CD4-positive, alpha-beta T cell treated with Interleukin-6 at 100 ng/mL for 8 hours (primary cell): ENCODE results near the gene CFAP20.
"Not testable (repeated sequence)": the region's sequence is repeated elsewhere in the genome, so short reads cannot be mapped to it uniquely, and the experiment has no call there.

Experiments used
- DNase-seq: peaks from one replicate; pipeline ENCODE4 v3.0.0-alpha.2; 2020; ENCODE audit warnings: mixed read lengths, low spot score

CFAP20 gene

GRCh38 chr16:58096249-58096648 lies 32.9 kb downstream of the CFAP20 start:
- no peak for DNase-seq

GRCh38 chr16:58095575-58095960 lies 33.6 kb downstream of the CFAP20 start:
- DNase-seq = not testable (repeated sequence)

DNA sequence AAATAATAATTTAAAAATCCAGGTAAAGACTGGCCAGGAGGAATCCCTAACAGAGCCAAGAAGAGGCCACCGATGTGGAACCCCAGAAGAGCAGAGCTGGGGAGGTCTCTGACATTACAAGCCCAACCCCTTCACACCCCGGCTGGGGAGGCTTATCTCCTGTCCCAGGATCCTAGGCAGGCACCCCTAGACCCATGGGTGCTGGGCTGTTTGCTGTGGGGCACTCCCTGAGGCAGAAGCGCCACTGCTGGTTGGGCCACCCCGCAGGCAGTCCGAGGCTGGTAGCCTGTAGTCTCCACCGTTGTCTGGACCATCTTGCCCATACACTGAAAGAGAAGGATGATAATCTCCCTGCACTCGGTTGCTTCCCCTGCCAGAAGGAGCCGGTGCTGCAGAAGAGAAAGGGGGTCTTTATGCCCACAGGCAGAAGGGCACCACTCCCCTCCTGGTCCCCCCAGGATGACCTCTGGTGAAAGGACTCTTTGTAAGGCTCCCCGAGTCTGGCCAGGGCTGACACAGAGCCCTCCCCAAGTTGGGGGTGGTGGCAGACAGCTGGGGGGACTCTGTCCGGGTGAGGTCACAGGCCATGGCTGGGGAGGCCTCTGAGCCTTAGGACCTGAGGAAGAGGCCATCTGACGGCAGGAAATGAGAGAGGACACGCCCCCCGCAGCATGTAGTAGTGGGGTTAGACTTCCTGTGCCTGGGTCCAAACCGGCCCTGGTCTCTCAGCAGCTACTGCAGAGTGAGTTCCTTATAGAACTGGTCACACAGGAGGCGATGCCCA lies 34.2 kb downstream of the CFAP20 start:
- no peak for DNase-seq

GRCh38 chr16:58094026-58094425 lies 35.2 kb downstream of the CFAP20 start:
- no peak for DNase-seq

GRCh38 chr16:58090396-58090795 lies 38.8 kb downstream of the CFAP20 start:
- not testable (repeated sequence) for DNase-seq

- no peak for DNase-seq
Observed at GRCh38 chr16:58088091-58088490, 41.1 kb downstream of the CFAP20 start.

DNA sequence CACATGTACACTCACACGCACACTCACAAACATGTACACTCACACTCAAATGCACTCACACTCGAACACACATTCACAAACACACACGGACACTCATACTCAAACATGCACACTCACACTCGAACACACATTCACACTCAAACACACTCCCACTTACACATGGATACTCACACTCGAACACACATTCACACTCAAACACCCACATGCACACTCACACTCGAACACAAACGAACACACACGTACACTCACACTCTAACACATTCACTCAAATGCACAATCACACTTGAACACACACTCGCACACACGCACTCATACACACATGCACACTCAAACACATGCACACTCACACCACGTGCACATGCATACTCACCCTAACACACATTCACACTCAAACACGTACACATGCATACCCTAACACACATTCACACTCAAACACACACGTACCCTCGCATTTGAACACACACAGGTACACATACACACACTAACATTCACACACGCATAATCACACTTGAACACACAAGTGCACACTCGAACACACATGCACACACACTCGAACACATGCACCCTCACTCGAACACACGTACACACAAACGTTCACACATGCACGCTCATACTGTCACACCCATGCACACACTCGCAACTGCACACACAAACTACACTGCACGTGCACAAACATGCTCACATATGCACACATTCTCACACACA lies 41.8 kb downstream of the CFAP20 start:
- no peak for DNase-seq

GRCh38 chr16:58086381-58087208 lies 42.6 kb downstream of the CFAP20 start:
- DNase-seq = no peak

GRCh38 chr16:58085584-58086251 lies 43.5 kb downstream of the CFAP20 start:
- no peak for DNase-seq

DNA sequence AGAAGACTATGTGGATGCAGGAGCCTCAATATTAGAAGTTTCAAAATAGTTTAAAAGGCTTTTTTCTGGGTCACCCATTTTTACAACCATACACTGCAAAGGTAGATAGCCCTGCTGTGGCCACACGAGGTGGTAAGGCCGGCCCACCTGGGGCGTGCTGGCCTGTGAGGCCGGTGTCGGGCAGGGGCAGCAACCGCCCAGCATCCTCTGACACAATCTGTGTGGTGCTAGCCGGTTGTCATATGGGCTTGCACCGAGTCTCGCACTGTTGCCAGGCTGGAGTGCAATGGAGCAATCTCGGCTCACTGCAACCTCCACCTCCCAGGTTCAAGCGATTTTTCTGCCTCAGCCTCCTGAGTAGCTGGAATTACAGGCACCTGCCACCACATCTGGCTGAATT lies 44.0 kb downstream of the CFAP20 start:
- no peak for DNase-seq

DNA sequence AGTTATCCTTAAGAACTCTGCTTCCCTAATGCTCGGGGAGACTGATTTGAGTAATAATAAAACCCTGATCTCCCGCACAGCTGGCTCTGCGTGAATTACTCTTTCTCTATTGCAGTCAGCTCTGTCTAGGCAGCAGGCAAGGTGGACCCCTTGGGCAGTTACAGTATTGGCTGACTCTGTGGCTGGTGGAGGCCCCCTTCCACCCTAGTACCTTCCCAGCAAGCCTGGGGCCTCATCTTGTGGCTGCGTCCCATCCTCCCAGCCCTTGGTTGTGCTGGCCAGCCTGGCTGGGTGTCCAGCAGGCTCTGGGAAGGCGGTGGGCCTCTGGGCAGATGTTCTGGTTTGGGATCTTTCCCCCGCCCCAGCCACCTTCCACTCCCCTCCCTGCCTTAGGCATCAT lies 44.5 kb downstream of the CFAP20 start:
- DNase-seq = no peak

- no peak for DNase-seq
Observed at GRCh38 chr16:58082381-58082780, 46.8 kb downstream of the CFAP20 start.

DNA sequence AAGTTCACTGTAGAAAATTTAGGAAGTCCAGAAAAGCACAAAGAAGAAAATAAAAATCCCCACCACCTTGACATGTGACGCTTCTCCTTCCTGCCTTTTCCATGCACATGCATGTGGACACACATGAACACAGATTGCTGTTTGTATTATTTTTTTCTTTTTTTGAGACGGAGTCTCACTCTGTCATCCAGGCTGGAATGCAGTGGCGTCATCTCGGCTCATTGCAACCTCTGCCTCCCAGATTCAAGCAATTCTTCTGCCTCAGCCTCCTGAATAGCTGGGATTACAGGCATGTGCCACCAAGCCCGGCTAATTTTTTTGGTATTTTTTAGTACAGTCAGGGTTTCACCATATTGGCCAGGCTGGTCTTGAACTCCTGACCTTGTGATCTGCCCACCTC lies 48.5 kb downstream of the CFAP20 start:
- not testable (repeated sequence) for DNase-seq

DNA sequence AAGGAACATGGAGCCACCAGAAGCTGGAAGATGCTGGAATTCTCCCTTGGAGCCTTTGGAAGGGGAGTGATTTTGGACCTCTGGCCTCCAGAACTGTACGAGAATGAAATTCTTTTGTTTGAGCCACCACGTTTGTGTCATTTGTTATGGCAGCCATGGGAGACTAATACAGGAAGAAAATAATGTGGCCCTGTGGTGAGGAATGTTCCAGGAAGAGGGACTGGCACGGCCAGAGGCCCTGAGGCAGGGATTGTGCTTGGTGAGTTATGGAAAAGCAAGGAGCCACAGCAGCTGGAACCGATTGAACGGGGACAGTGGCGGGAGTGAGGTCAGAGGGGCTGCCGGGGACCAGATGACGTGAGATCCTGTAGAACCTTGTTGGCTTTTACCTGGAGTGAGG lies 51.4 kb downstream of the CFAP20 start:
- DNase-seq = no peak

GRCh38 chr16:58076514-58076913 lies 52.7 kb downstream of the CFAP20 start:
- DNase-seq = no peak

GRCh38 chr16:58074657-58075056 lies 54.5 kb downstream of the CFAP20 start:
- no peak for DNase-seq

DNA sequence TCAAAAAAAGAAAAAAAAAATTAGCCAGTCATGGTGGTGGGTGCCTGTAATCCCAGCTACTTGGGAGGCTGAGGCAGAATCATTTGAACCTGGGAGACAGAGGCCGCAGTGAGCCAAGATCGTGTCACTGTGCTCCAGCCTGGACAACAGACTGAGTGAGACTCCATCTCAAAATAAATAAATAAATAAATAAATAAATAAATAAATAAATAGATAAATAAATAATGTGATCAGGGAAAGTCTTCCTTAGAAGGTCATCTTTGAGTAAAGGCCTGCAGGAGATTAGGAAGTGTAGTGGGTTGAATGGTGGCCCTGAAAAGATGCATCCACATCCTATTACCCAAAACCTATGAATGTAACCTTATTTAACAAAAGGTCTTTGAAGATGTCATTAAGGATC lies 56.1 kb downstream of the CFAP20 start:
- not testable (repeated sequence) for DNase-seq

- not testable (repeated sequence) for DNase-seq
Observed at GRCh38 chr16:58072134-58072533, 57.0 kb downstream of the CFAP20 start.

DNA sequence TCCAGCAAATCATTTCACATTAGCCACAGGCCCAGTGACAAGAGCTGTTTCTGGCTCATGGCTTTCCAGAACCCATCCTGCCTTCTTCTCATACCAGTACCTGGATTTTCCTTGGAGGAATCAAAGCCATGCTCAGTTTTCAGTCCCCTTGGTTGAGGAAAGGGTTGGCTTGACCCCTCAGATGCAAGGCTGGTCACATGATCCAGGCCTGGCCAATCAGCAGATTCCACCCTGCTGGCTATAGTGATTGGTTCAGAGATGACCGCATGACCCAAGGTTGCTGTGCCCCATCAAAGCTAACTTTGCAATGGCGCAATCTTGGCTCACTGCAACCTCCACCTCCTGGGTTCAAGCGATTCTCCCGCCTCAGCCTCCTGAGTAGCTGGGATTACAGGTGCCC lies 58.6 kb downstream of the CFAP20 start:
- no peak for DNase-seq
